ENCODE measurements around the gene CCNA1. TPM values are rescaled to one million over a fixed set of nuclear protein-coding genes. Genes with fewer than 3 reads are reported as not detected.

CCNA1 gene
- total and polyA plus RNA-seq, 10 of the 15 experiments (the other 5 are each of a cell fraction or from before 2014, with no cell fraction given), result 0.38 to 6.0 (median 1.1) TPM

DNA sequence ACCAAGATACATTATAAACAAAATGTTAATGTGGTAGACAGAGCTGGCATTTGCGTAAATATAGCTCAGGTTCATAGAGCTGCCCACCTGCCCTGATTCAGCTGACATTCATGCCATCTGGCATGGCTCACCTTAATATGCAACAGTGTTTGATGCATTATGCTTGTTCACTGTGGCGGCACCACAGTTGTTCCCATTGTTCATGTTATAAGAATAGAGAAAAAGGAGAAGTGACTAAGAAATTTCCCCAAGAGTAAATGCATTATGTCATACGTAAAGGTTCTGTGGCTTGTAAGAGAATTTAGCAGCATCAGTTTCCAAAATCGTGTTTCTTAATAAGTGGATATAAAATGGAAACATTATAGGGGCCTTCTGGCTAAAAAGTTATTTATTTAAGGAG lies 4.5 kb downstream of the CCNA1 start (continued):
- TF ChIP-seq LARP7 (IDR thresholded peaks at IDR 0.05), result no peak
- TF ChIP-seq, protein P1, sequence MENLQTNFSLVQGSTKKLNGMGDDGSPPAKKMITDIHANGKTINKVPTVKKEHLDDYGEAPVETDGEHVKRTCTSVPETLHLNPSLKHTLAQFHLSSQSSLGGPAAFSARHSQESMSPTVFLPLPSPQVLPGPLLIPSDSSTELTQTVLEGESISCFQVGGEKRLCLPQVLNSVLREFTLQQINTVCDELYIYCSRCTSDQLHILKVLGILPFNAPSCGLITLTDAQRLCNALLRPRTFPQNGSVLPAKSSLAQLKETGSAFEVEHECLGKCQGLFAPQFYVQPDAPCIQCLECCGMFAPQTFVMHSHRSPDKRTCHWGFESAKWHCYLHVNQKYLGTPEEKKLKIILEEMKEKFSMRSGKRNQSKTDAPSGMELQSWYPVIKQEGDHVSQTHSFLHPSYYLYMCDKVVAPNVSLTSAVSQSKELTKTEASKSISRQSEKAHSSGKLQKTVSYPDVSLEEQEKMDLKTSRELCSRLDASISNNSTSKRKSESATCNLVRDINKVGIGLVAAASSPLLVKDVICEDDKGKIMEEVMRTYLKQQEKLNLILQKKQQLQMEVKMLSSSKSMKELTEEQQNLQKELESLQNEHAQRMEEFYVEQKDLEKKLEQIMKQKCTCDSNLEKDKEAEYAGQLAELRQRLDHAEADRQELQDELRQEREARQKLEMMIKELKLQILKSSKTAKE (IDR thresholded peaks at IDR 0.05; ENCODE audit: low read depth, poor library complexity, severe bottlenecking), result no peak
- no peak for TF ChIP-seq ZZZ3 (IDR thresholded peaks at IDR 0.05; ENCODE audit: control insufficient read depth, insufficient read length, low read depth)
- no peak for TF ChIP-seq FOXK2 (IDR thresholded peaks at IDR 0.05)
- no peak for TF ChIP-seq NFYA (IDR thresholded peaks at IDR 0.05; ENCODE audit: borderline replicate concordance, low read depth, low read length)
- TF ChIP-seq SRF (IDR thresholded peaks at IDR 0.05; ENCODE audit: low read depth in 2 of 2, low read length in 2 of 2), result no peak
- TF ChIP-seq RFX5 (IDR thresholded peaks at IDR 0.05; ENCODE audit: low read depth, low read length), result no peak
- TF ChIP-seq CBX5 (IDR thresholded peaks at IDR 0.05; ENCODE audit: low read depth), result no peak
- no peak for TF ChIP-seq MAX (IDR thresholded peaks at IDR 0.05; ENCODE audit: low read depth, low read length)
- TF ChIP-seq NFYB (IDR thresholded peaks at IDR 0.05; ENCODE audit: insufficient read depth, low read depth, low read length), result no peak
- TF ChIP-seq KLF5 (IDR thresholded peaks at IDR 0.05; ENCODE audit: partially characterized antibody), result no peak
- no peak for TF ChIP-seq PAX5 (IDR thresholded peaks at IDR 0.05; ENCODE audit: borderline replicate concordance, low read depth, low read length)
- TF ChIP-seq, protein P2, sequence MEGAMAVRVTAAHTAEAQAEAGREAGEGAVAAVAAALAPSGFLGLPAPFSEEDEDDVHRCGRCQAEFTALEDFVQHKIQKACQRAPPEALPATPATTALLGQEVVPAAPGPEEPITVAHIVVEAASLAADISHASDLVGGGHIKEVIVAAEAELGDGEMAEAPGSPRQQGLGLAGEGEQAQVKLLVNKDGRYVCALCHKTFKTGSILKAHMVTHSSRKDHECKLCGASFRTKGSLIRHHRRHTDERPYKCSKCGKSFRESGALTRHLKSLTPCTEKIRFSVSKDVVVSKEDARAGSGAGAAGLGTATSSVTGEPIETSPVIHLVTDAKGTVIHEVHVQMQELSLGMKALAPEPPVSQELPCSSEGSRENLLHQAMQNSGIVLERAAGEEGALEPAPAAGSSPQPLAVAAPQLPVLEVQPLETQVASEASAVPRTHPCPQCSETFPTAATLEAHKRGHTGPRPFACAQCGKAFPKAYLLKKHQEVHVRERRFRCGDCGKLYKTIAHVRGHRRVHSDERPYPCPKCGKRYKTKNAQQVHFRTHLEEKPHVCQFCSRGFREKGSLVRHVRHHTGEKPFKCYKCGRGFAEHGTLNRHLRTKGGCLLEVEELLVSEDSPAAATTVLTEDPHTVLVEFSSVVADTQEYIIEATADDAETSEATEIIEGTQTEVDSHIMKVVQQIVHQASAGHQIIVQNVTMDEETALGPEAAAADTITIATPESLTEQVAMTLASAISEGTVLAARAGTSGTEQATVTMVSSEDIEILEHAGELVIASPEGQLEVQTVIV (IDR thresholded peaks at IDR 0.05; ENCODE audit: borderline replicate concordance, partially characterized antibody), result no peak
- no peak for TF ChIP-seq MXI1 (IDR thresholded peaks at IDR 0.05; ENCODE audit: low read depth, low read length)
- no peak for TF ChIP-seq ESRRA (IDR thresholded peaks at IDR 0.05; ENCODE audit: low read length)
- no peak for TF ChIP-seq RELA (IDR thresholded peaks at IDR 0.05; ENCODE audit: borderline replicate concordance, partially characterized antibody)
- TF ChIP-seq, protein P3, sequence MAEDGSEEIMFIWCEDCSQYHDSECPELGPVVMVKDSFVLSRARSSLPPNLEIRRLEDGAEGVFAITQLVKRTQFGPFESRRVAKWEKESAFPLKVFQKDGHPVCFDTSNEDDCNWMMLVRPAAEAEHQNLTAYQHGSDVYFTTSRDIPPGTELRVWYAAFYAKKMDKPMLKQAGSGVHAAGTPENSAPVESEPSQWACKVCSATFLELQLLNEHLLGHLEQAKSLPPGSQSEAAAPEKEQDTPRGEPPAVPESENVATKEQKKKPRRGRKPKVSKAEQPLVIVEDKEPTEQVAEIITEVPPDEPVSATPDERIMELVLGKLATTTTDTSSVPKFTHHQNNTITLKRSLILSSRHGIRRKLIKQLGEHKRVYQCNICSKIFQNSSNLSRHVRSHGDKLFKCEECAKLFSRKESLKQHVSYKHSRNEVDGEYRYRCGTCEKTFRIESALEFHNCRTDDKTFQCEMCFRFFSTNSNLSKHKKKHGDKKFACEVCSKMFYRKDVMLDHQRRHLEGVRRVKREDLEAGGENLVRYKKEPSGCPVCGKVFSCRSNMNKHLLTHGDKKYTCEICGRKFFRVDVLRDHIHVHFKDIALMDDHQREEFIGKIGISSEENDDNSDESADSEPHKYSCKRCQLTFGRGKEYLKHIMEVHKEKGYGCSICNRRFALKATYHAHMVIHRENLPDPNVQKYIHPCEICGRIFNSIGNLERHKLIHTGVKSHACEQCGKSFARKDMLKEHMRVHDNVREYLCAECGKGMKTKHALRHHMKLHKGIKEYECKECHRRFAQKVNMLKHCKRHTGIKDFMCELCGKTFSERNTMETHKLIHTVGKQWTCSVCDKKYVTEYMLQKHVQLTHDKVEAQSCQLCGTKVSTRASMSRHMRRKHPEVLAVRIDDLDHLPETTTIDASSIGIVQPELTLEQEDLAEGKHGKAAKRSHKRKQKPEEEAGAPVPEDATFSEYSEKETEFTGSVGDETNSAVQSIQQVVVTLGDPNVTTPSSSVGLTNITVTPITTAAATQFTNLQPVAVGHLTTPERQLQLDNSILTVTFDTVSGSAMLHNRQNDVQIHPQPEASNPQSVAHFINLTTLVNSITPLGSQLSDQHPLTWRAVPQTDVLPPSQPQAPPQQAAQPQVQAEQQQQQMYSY (CRISPR knock-in tag; IDR thresholded peaks at IDR 0.05), result no peak
- TF ChIP-seq, protein P4, sequence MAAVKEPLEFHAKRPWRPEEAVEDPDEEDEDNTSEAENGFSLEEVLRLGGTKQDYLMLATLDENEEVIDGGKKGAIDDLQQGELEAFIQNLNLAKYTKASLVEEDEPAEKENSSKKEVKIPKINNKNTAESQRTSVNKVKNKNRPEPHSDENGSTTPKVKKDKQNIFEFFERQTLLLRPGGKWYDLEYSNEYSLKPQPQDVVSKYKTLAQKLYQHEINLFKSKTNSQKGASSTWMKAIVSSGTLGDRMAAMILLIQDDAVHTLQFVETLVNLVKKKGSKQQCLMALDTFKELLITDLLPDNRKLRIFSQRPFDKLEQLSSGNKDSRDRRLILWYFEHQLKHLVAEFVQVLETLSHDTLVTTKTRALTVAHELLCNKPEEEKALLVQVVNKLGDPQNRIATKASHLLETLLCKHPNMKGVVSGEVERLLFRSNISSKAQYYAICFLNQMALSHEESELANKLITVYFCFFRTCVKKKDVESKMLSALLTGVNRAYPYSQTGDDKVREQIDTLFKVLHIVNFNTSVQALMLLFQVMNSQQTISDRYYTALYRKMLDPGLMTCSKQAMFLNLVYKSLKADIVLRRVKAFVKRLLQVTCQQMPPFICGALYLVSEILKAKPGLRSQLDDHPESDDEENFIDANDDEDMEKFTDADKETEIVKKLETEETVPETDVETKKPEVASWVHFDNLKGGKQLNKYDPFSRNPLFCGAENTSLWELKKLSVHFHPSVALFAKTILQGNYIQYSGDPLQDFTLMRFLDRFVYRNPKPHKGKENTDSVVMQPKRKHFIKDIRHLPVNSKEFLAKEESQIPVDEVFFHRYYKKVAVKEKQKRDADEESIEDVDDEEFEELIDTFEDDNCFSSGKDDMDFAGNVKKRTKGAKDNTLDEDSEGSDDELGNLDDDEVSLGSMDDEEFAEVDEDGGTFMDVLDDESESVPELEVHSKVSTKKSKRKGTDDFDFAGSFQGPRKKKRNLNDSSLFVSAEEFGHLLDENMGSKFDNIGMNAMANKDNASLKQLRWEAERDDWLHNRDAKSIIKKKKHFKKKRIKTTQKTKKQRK (IDR thresholded peaks at IDR 0.05; ENCODE audit: low read depth, low read length), result no peak
- no peak for TF ChIP-seq SMARCA5 (IDR thresholded peaks at IDR 0.05)
- TF ChIP-seq CREM (IDR thresholded peaks at IDR 0.05; ENCODE audit: low read depth), result no peak

Data from GM12878 (cell line).